Measurements from ENCODE around the gene DOCK10. TPM values are rescaled to one million over a fixed set of nuclear protein-coding genes. Genes with fewer than 3 reads are reported as not detected.

DOCK10 gene
- total RNA-seq, 1 experiment from 2014 or later = 28.9 TPM

DNA sequence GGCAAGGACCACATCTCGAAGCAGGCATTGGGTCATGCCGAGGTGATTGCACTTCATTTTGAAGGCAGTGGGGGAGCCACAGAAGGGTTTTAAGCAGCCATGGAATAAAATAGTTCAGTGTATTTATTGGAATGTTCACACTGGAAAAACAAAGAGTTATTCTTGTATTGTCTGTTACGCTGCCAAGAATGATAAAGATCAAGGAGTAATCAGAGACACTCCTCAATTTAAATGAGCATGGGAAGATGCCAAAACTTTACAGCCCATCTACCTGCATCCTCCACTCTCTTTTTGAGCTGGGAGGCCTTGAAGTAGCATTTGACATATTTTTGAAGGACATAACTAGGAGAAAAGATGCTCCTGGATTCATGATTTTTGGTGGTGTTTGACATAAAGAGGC, 112.8 kb downstream of the DOCK10 start:
- no peaks in the 10 kb centered on the region for H3K9me3 ChIP-seq (ENCODE audit: insufficient read depth, low read depth)
- no peak overlapping the region for H3K4me2 ChIP-seq
- H2AFZ ChIP-seq = no peak overlapping the region
- H3F3A ChIP-seq (ENCODE audit: insufficient read depth, low read depth) = no peaks in the 10 kb centered on the region
- H3K27ac ChIP-seq = no peak overlapping the region
- no peaks in the 10 kb centered on the region for H3K36me3 ChIP-seq (ENCODE audit: low read depth)
- no peak for DNase-seq
- no TSS peak for BruUV-seq (replicated peaks)
- H3K27me3 ChIP-seq (ENCODE audit: insufficient read depth, low read depth) = no peaks in the 10 kb centered on the region
- no peaks in the 10 kb centered on the region; the same call in 1 of the 2 replicates for H3K9me2 ChIP-seq (ENCODE audit: insufficient read depth)
- H3K4me1 ChIP-seq (replicated peaks; ENCODE audit: insufficient read depth) = no peaks in the 10 kb centered on the region
- intact Hi-C loops (cut with micrococcal nuclease; ENCODE audit: unreplicated experiment) = no loop called here
- H3K4me3 ChIP-seq = no peak overlapping the region
- ChIA-PET CTCF (no interaction called here), POLR2A (ENCODE audit: unreplicated experiment) (no interaction called here)
- no peak for TF ChIP-seq EZH2 (IDR thresholded peaks at IDR 0.05; ENCODE audit: low read depth)
- no peak for TF ChIP-seq CTCF (conservative IDR thresholded peaks at IDR 0.05)
- no peaks in the 10 kb centered on the region for H3K79me2 ChIP-seq (ENCODE audit: low read depth)
- no peaks in the 10 kb centered on the region for H4K20me1 ChIP-seq (ENCODE audit: insufficient read depth)

DNA sequence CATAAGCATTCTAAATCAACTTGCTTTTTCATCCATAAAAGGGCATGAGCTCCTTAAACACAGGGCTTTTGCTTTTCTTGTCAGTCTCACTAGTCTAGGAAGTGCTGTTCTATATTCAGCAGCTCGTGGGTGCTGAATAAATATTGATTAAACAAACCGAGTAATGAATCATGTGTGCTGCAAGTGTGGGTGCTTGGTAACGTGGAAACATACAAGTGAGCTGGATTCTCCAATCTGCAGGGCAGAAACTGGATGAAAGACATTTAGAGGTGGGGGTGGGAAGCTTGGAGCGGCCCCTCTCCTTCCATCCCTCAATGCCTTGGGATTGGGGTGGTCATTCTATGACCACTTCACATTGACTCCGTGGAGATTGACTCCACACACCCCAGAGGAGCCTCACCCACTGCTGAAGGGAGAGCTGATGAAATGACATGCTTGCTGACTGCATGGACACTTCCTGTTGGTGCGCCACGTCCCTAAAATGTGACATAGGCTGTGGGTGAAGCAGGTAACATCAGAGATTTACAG, 114.6 kb downstream of the DOCK10 start:
- ChIA-PET POLR2A (ENCODE audit: unreplicated experiment) (no interaction called here), CTCF (no interaction called here)
- H3K27ac ChIP-seq = no peak overlapping the region
- no peaks in the 10 kb centered on the region for H3K9me3 ChIP-seq (ENCODE audit: insufficient read depth, low read depth)
- H3K4me2 ChIP-seq = no peak overlapping the region
- BruUV-seq (replicated peaks) = no TSS peak
- no peaks in the 10 kb centered on the region for H3K36me3 ChIP-seq (ENCODE audit: low read depth)
- no peak for DNase-seq
- H3K4me1 ChIP-seq (replicated peaks; ENCODE audit: insufficient read depth) = no peaks in the 10 kb centered on the region
- H3F3A ChIP-seq (ENCODE audit: insufficient read depth, low read depth) = no peaks in the 10 kb centered on the region
- H3K79me2 ChIP-seq (ENCODE audit: low read depth) = no peaks in the 10 kb centered on the region
- no peaks in the 10 kb centered on the region for H4K20me1 ChIP-seq (ENCODE audit: insufficient read depth)
- no peak overlapping the region for H2AFZ ChIP-seq
- TF ChIP-seq CTCF (conservative IDR thresholded peaks at IDR 0.05) (no peak), EZH2 (IDR thresholded peaks at IDR 0.05; ENCODE audit: low read depth) (no peak)
- intact Hi-C loops (cut with micrococcal nuclease; ENCODE audit: unreplicated experiment) = no loop called here
- H3K9me2 ChIP-seq (ENCODE audit: insufficient read depth) = no peaks in the 10 kb centered on the region; the same call in 1 of the 2 replicates
- H3K4me3 ChIP-seq = no peak overlapping the region
- H3K27me3 ChIP-seq (ENCODE audit: insufficient read depth, low read depth) = no peaks in the 10 kb centered on the region

- no peaks in the 10 kb centered on the region; the same call in 1 of the 2 replicates for H3K9me2 ChIP-seq (ENCODE audit: insufficient read depth)
- H3K27ac ChIP-seq = no peak overlapping the region
- ChIA-PET CTCF (interaction anchor here (0.6 kb wide), 1 partner anchor 442 kb away, joined by 3 read pairs; no protein-coding TSS in a partner anchor), POLR2A (ENCODE audit: unreplicated experiment) (no interaction called here)
- intact Hi-C loops (cut with micrococcal nuclease; ENCODE audit: unreplicated experiment) = no loop called here
- H3K9me3 ChIP-seq (ENCODE audit: insufficient read depth, low read depth) = no peaks in the 10 kb centered on the region
- H3K4me3 ChIP-seq = no peak overlapping the region
- no peaks in the 10 kb centered on the region for H3K79me2 ChIP-seq (ENCODE audit: low read depth)
- no peak for DNase-seq
- H3K4me1 ChIP-seq (replicated peaks; ENCODE audit: insufficient read depth) = no peaks in the 10 kb centered on the region
- no peak overlapping the region for H3K4me2 ChIP-seq
- BruUV-seq (replicated peaks) = no TSS peak
- no peaks in the 10 kb centered on the region for H3K27me3 ChIP-seq (ENCODE audit: insufficient read depth, low read depth)
- no peaks in the 10 kb centered on the region for H3K36me3 ChIP-seq (ENCODE audit: low read depth)
- TF ChIP-seq EZH2 (IDR thresholded peaks at IDR 0.05; ENCODE audit: low read depth) (no peak), CTCF (conservative IDR thresholded peaks at IDR 0.05) (no peak)
- no peaks in the 10 kb centered on the region for H4K20me1 ChIP-seq (ENCODE audit: insufficient read depth)
- H3F3A ChIP-seq (ENCODE audit: insufficient read depth, low read depth) = no peaks in the 10 kb centered on the region
- no peak overlapping the region for H2AFZ ChIP-seq
Measured at GRCh38 chr2:224927011-224927410, 115.3 kb downstream of the DOCK10 start.

All from PC-9 (cell line).